Left lobe of liver (tissue), 2 donors: Measurements from ENCODE around the gene ZNF555. TPM values are rescaled to one million over a fixed set of nuclear protein-coding genes. Genes with fewer than 3 reads are reported as not detected.
"Not testable (repeated sequence)": the region's sequence is repeated elsewhere in the genome, so short reads cannot be mapped to it uniquely, and the experiment has no call there.

ENCODE experiments used
- ATAC-seq: fragments of 200-7000 bp; cut with Tn5 transposase; one replicate; pipeline ENCODE4 v1.9.1; 2020; ENCODE audit warnings: mild to moderate bottlenecking, moderate library complexity
- DNase-seq: peaks from one replicate; pipeline ENCODE4 v3.0.0-alpha.2; 2020; ENCODE audit warnings: low spot score
- total RNA-seq: library from RNA; stranded (reverse); gene quantifications from one replicate; pipeline ENCODE4 v1.2.1, GENCODE V29; 2021
- donor health status: DM: no; HTN: no; CAD: no; lungs with moderate emphysema.
- donor health status: DM: no; HTN: yes; CAD: no.

ZNF555 gene
- total RNA-seq, 1 donor from 2014 or later, result 2.0 TPM

- ATAC-seq (no peak), DNase-seq (no peak)
Observed at GRCh38 chr19:2806736-2807378, 34.4 kb upstream of the ZNF555 start.

- ATAC-seq (no peak), DNase-seq (no peak)
Observed at GRCh38 chr19:2807379-2808128, 33.7 kb upstream of the ZNF555 start.

- ATAC-seq (no peak), DNase-seq (no peak)
Observed at GRCh38 chr19:2808129-2808941, 32.9 kb upstream of the ZNF555 start.

- ATAC-seq (no peak), DNase-seq (no peak)
Observed at GRCh38 chr19:2809387-2810140, 31.7 kb upstream of the ZNF555 start.

GRCh38 chr19:2810141-2811091, 30.9 kb upstream of the ZNF555 start:
- no peak for DNase-seq
- ATAC-seq, result no peak

- peak; percentile 80 for ATAC-seq
Observed at GRCh38 chr19:2811221-2811722, 30.0 kb upstream of the ZNF555 start.

GRCh38 chr19:2811735-2812413, 29.4 kb upstream of the ZNF555 start:
- peak; percentile 54 for ATAC-seq
- DNase-seq, result peak; percentile 68

More at GRCh38 chr19:2811221-2811722, 30.0 kb upstream of the ZNF555 start:
- DNase-seq, result peak; percentile 87

- ATAC-seq (no peak), DNase-seq (no peak)
Observed at GRCh38 chr19:2812414-2813234, 28.7 kb upstream of the ZNF555 start.

- no peak for ATAC-seq
- no peak for DNase-seq
Observed at GRCh38 chr19:2813235-2814160, 27.8 kb upstream of the ZNF555 start.

- DNase-seq, result no peak
- ATAC-seq, result no peak
Observed at GRCh38 chr19:2814426-2814825, 26.8 kb upstream of the ZNF555 start.

GRCh38 chr19:2815191-2815614, 26.1 kb upstream of the ZNF555 start:
- DNase-seq (no peak), ATAC-seq (no peak)

- DNase-seq, result no peak
- ATAC-seq, result no peak
Observed at GRCh38 chr19:2815923-2816322, 25.4 kb upstream of the ZNF555 start.

- no peak for ATAC-seq
- DNase-seq, result no peak
Observed at GRCh38 chr19:2816641-2817040, 24.6 kb upstream of the ZNF555 start.

- not testable (repeated sequence) for DNase-seq, ATAC-seq
Observed at GRCh38 chr19:2817237-2817829, 23.9 kb upstream of the ZNF555 start.

- ATAC-seq (peak; percentile 97), DNase-seq (peak; percentile 96)
Observed at GRCh38 chr19:2819540-2820111, 21.6 kb upstream of the ZNF555 start, which contains the start of gene ZNF554. ZNF554 (plus strand) TSS chr19:2819868; CDS start chr19:2820072, 204 bp downstream.

- ATAC-seq, result peak; percentile 16
- no peak for DNase-seq
Observed at GRCh38 chr19:2820112-2820702, 21.1 kb upstream of the ZNF555 start.
